GM18873 (cell line): ENCODE results near the gene RTN1.

Experiments
- ATAC-seq: cut with Tn5 transposase; IDR thresholded peaks from one replicate; pipeline ENCODE4 v1.9.1; 2021; ENCODE audit warnings: mild to moderate bottlenecking, moderate library complexity, moderate number of reproducible peaks; ENCODE audit not compliant: unreplicated experiment, low FRiP score

RTN1 gene

GRCh38 chr14:59850458-59850857 is 20.1 kb downstream of the RTN1 start:
- ATAC-seq: no peak

GRCh38 chr14:59849411-59850130 is 21.0 kb downstream of the RTN1 start:
- no peak for ATAC-seq

GRCh38 chr14:59848671-59849070 is 21.9 kb downstream of the RTN1 start:
- no peak for ATAC-seq

- no peak for ATAC-seq
Measured at GRCh38 chr14:59847711-59848110, 22.9 kb downstream of the RTN1 start.

- no peak for ATAC-seq
Measured at GRCh38 chr14:59846595-59846994, 24.0 kb downstream of the RTN1 start.

GRCh38 chr14:59845245-59845644 is 25.3 kb downstream of the RTN1 start:
- ATAC-seq: no peak

- ATAC-seq: no peak
Measured at GRCh38 chr14:59844186-59844812, 26.3 kb downstream of the RTN1 start.

GRCh38 chr14:59836116-59836515 is 34.5 kb downstream of the RTN1 start:
- ATAC-seq: no peak

- no peak for ATAC-seq
Measured at GRCh38 chr14:59832653-59833294, 37.8 kb downstream of the RTN1 start.

- ATAC-seq: no peak
Measured at GRCh38 chr14:59831121-59831730, 39.4 kb downstream of the RTN1 start.

GRCh38 chr14:59830338-59830734 is 40.2 kb downstream of the RTN1 start:
- ATAC-seq: no peak

- no peak for ATAC-seq
Measured at GRCh38 chr14:59829469-59830337, 40.9 kb downstream of the RTN1 start.

- ATAC-seq: no peak
Measured at GRCh38 chr14:59828276-59828675, 42.3 kb downstream of the RTN1 start.

GRCh38 chr14:59827401-59827800 is 43.2 kb downstream of the RTN1 start:
- no peak for ATAC-seq

GRCh38 chr14:59826150-59826549 is 44.4 kb downstream of the RTN1 start:
- ATAC-seq: no peak

GRCh38 chr14:59823179-59823578 is 47.4 kb downstream of the RTN1 start:
- no peak for ATAC-seq

GRCh38 chr14:59819446-59820088 is 51.0 kb downstream of the RTN1 start:
- no peak for ATAC-seq

- ATAC-seq: no peak
Measured at GRCh38 chr14:59816941-59817340, 53.6 kb downstream of the RTN1 start.

- ATAC-seq: no peak
Measured at GRCh38 chr14:59814988-59815387, 55.6 kb downstream of the RTN1 start.

- ATAC-seq: no peak
Measured at GRCh38 chr14:59811815-59812214, 58.8 kb downstream of the RTN1 start.
